Measurements from ENCODE around the gene MARVELD3. TPM values are rescaled to one million over a fixed set of nuclear protein-coding genes. Genes with fewer than 3 reads are reported as not detected.

MARVELD3 gene
- total and polyA plus RNA-seq, 9 of the 15 experiments (the other 6 are each of a cell fraction or from before 2014, with no cell fraction given): 0.03 to 0.07 (median 0.07) TPM; not detected in 6

DNA sequence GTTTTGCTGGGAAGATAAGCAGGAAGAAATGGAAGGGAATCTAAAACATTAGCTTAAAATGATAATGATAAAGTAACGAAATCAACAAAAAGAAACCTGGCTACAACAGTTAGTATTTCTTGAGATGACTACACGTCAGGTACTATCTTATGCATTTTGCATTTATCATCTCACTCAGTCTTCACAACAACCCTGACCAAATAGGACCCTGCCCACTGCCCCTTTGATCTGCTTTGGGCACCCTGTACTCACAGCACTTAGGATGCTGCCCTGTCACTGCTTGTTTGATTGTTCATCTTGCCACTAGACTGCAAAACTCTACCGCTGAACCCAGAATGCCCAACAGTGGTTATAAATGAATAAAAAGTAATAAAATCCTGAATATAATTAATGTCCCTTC lies 45.2 kb downstream of the MARVELD3 start (continued):
- TF ChIP-seq RFX1 (IDR thresholded peaks at IDR 0.05): no peak
- no peak for TF ChIP-seq SMARCA5 (IDR thresholded peaks at IDR 0.05)
- no peak for TF ChIP-seq MXI1 (IDR thresholded peaks at IDR 0.05; ENCODE audit: low read depth, low read length)
- no peak for TF ChIP-seq PTRF (tag; IDR thresholded peaks at IDR 0.05)

DNA sequence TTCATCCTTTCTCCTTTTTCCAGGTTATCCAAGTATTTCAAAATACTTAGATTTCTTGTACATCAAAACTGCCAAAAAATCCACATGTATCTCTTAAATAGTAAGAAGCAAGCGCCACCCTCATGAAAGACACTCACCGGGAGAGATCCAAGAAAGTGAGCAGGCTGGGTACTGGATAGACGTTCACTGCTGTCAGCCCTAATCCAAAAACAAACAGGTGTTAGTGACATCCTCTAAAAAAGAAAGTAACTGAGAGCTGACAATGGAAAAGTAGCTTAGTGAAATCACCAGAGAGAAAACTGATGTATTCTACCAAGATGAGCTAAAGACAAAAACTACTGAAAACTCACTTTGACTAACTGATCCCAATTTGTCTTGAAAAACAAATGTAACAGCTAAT lies 46.1 kb downstream of the MARVELD3 start:
- no peaks in the 10 kb centered on the region for H3K9me3 ChIP-seq (replicated peaks; ENCODE audit: control insufficient read depth, insufficient read depth, low read depth, low read length)
- no peaks in the 10 kb centered on the region for H3K79me2 ChIP-seq (ENCODE audit: control insufficient read depth, insufficient read depth, low read length)
- ChIA-PET CTCF (ENCODE audit: low intra/inter-chr PET ratio) (no interaction called here), POLR2A (no interaction called here)
- H4K20me1 ChIP-seq (replicated peaks; ENCODE audit: control insufficient read depth, insufficient read depth, low read length): no peaks in the 10 kb centered on the region
- H3K4me1 ChIP-seq (replicated peaks in 1 of 2; ENCODE audit: control insufficient read depth in 2 of 2, insufficient read depth in 2 of 2, low read length in 2 of 2): no peaks in the 10 kb centered on the region
- in situ Hi-C loops (cut with MboI): no loop called here
- whole genome bisulfite sequencing (ENCODE audit: insufficient coverage, low coverage, missing lambda C conversion rate): 73% methylated on average over 3 of the region's 3 CpGs
- BruUV-seq (replicated peaks): no TSS peak
- no peaks in the 10 kb centered on the region for H3K9me1 ChIP-seq (ENCODE audit: control insufficient read depth, insufficient read depth, low read length)
- DNase-seq (ENCODE audit: extremely low read depth in 1 of 4, low spot score in 3 of 4) (no peak), ATAC-seq (no peak), FAIRE-seq (no peak)
- no peak overlapping the region for H2AFZ ChIP-seq (ENCODE audit: low read depth, low read length)
- peaks cover 40% of the 10 kb centered on the region; the same call in 2 of the 3 replicates for H3K36me3 ChIP-seq (ENCODE audit: control insufficient read depth, insufficient read depth, low read length)
- H3K4me3 ChIP-seq: no peak overlapping the region
- no peak overlapping the region for H3K4me2 ChIP-seq (ENCODE audit: insufficient read depth, low read length)
- intact Hi-C loops (cut with micrococcal nuclease): no loop called here
- H3K27me3 ChIP-seq (ENCODE audit: control insufficient read depth in 2 of 2, insufficient read depth in 2 of 2, low read length in 2 of 2): no peaks in the 10 kb centered on the region
- no peak overlapping the region for H3K27ac ChIP-seq (ENCODE audit: extremely low read depth, low read depth, low read length)
- no peak overlapping the region for H3K9ac ChIP-seq (ENCODE audit: insufficient read depth in 1 of 2, low read depth in 2 of 2, low read length in 2 of 2)
- TF ChIP-seq RBM34 (IDR thresholded peaks at IDR 0.05; ENCODE audit: borderline replicate concordance, insufficient read depth, low read length): no peak
- TF ChIP-seq GTF2E2 (tag; IDR thresholded peaks at IDR 0.05): no peak
- TF ChIP-seq HNRNPK (IDR thresholded peaks at IDR 0.05; ENCODE audit: low read depth, low read length, poor library complexity, severe bottlenecking): no peak
- no peak for TF ChIP-seq PRMT5 (CRISPR knock-in tag; IDR thresholded peaks at IDR 0.05)
- no peak for TF ChIP-seq NR2F6 (CRISPR knock-in tag; IDR thresholded peaks at IDR 0.05)
- no peak for TF ChIP-seq CREBBP (IDR thresholded peaks at IDR 0.05; ENCODE audit: low read depth, low read length)
- TF ChIP-seq, protein P1, sequence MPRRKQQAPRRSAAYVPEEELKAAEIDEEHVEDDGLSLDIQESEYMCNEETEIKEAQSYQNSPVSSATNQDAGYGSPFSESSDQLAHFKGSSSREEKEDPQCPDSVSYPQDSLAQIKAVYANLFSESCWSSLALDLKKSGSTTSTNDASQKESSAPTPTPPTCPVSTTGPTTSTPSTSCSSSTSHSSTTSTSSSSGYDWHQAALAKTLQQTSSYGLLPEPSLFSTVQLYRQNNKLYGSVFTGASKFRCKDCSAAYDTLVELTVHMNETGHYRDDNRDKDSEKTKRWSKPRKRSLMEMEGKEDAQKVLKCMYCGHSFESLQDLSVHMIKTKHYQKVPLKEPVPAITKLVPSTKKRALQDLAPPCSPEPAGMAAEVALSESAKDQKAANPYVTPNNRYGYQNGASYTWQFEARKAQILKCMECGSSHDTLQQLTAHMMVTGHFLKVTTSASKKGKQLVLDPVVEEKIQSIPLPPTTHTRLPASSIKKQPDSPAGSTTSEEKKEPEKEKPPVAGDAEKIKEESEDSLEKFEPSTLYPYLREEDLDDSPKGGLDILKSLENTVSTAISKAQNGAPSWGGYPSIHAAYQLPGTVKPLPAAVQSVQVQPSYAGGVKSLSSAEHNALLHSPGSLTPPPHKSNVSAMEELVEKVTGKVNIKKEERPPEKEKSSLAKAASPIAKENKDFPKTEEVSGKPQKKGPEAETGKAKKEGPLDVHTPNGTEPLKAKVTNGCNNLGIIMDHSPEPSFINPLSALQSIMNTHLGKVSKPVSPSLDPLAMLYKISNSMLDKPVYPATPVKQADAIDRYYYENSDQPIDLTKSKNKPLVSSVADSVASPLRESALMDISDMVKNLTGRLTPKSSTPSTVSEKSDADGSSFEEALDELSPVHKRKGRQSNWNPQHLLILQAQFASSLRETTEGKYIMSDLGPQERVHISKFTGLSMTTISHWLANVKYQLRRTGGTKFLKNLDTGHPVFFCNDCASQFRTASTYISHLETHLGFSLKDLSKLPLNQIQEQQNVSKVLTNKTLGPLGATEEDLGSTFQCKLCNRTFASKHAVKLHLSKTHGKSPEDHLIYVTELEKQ (CRISPR knock-in tag; IDR thresholded peaks at IDR 0.05): no peak
- TF ChIP-seq ZNF23 (CRISPR knock-in tag; IDR thresholded peaks at IDR 0.05): no peak
